Esophagus (tissue), 2 donors: ENCODE measurements around the gene ROR1. TPM values are rescaled to one million over a fixed set of nuclear protein-coding genes. Genes with fewer than 3 reads are reported as not detected.
A peak's percentile ranks its signal among the peaks of the same experiment; 100 is the strongest.

Experiments used
- H3K27ac ChIP-seq, 2 donors: one replicate each; pipeline ENCODE4 v1.5.1; 2013; ENCODE audit warnings: low read depth in 2 of 2, mild to moderate bottlenecking in 2 of 2, inconsistent platforms in 1 of 2, low read length in 1 of 2, moderate library complexity in 1 of 2
- H3K27me3 ChIP-seq, 2 donors: one replicate each; pipeline ENCODE4 v1.6.1; 2013; ENCODE audit warnings: low read length in 2 of 2, control low read depth in 1 of 2, mild to moderate bottlenecking in 1 of 2; ENCODE audit not compliant: insufficient read depth in 2 of 2, control insufficient read depth in 1 of 2
- H3K36me3 ChIP-seq, 2 donors: one replicate each; pipeline ENCODE4 v1.6.1; 2013; ENCODE audit warnings: low read length in 1 of 2; ENCODE audit not compliant: control insufficient read depth in 2 of 2, insufficient read depth in 2 of 2
- H3K4me1 ChIP-seq, 2 donors: one replicate each; pipeline ENCODE4 v1.6.1; 2013; ENCODE audit warnings: low read length in 1 of 2; ENCODE audit not compliant: control insufficient read depth in 2 of 2, insufficient read depth in 2 of 2
- H3K4me3 ChIP-seq, 2 donors: one replicate each; pipeline ENCODE4 v1.5.1; 2013; ENCODE audit warnings: low read length in 2 of 2, mild to moderate bottlenecking in 2 of 2, low read depth in 1 of 2, moderate library complexity in 1 of 2
- H3K9me3 ChIP-seq, 2 donors: one replicate each; pipeline ENCODE4 v1.6.1; 2013; ENCODE audit warnings: mild to moderate bottlenecking in 2 of 2, low read depth in 1 of 2, low read length in 1 of 2, moderate library complexity in 1 of 2; ENCODE audit not compliant: control insufficient read depth in 2 of 2, insufficient read depth in 1 of 2
- whole genome bisulfite sequencing, 2 donors: extraction: QIAGEN DNeasy Blood & Tissue Kit; methylation state at CpG; one replicate each; pipeline ENCODE4 v1.1.7; 2013; 5-methylcytosine and 5-hydroxymethylcytosine counted together
- polyA plus RNA-seq, 2 donors: library from polyadenylated mRNA; stranded (reverse); fragments of 200-250 nt; gene quantifications; one replicate each; pipeline ENCODE4 v1.2.3, GENCODE V29; 2013
- donor health status: healthy with polysubstance abuse.
- donor health status: Bipolar disorder and iron deficiency.

ROR1 gene
- 1 to 10 TPM; 1.1 to 1.9 TPM for polyA plus RNA-seq

DNA sequence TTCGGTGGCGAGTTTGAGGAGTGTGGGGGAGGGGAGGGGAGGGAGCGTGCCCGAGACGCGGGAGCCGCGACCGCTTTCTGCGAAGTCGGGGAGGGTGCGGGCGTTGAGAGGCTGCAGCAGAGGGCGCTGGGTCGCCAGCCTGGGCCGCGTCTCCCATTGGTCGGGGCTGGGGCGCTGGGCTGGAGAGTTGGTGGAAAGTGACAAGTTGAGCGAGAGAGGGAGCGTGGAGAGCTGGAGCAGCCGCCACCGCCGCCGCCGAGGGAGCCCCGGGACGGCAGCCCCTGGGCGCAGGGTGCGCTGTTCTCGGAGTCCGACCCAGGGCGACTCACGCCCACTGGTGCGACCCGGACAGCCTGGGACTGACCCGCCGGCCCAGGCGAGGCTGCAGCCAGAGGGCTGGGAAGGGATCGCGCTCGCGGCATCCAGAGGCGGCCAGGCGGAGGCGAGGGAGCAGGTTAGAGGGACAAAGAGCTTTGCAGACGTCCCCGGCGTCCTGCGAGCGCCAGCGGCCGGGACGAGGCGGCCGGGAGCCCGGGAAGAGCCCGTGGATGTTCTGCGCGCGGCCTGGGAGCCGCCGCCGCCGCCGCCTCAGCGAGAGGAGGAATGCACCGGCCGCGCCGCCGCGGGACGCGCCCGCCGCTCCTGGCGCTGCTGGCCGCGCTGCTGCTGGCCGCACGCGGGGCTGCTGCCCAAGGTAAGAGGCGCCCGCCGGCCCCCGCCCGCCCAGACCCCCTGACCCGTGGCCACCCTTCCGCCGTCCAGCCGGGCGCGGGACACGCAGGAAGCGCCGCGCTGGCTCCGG, at the start of gene ROR1:
Gene ROR1, plus strand, starts transcription at position 203 of the 802 bp plus-strand sequence.
- WGBS, 2 donors = 1 to 2% methylated on average over 55 to 99 of the region's 99 CpGs
- Histone ChIP-seq H3K4me1 (peaks cover 0 to 3% of the 10 kb centered on the region in 2 donors), H3K27ac (peak within 1 kb of the TSS; percentile 74 to 77), H3K4me3 (peak within 1 kb of the TSS; percentile 63 to 71), H3K27me3 (no peaks in the 10 kb centered on the region), H3K9me3 (no peaks in the 10 kb centered on the region), H3K36me3 (no peaks in the 10 kb centered on the region)

GRCh38 chr1:63724375-63724899, 49.4 kb upstream of the ROR1 start:
- H3K27me3 ChIP-seq = no peaks in the 10 kb centered on the region
- H3K36me3 ChIP-seq = no peaks in the 10 kb centered on the region
- 90 to 91% methylated on average over 3 of the region's 3 CpGs for WGBS, 2 donors
- no peaks in the 10 kb centered on the region for H3K9me3 ChIP-seq
- H3K27ac ChIP-seq = no peak overlapping the region
- H3K4me1 ChIP-seq = peaks cover 0 to 2% of the 10 kb centered on the region in 2 donors
- H3K4me3 ChIP-seq = no peak overlapping the region

GRCh38 chr1:63728611-63729226, 45.1 kb upstream of the ROR1 start:
- H3K27ac ChIP-seq = no peak overlapping the region
- no peaks in the 10 kb centered on the region for H3K27me3 ChIP-seq
- H3K4me3 ChIP-seq = no peak overlapping the region
- WGBS, 2 donors = 94 to 96% methylated on average over 8 of the region's 8 CpGs
- H3K36me3 ChIP-seq = no peaks in the 10 kb centered on the region
- no peaks in the 10 kb centered on the region for H3K4me1 ChIP-seq
- H3K9me3 ChIP-seq = no peaks in the 10 kb centered on the region

GRCh38 chr1:63729227-63729620, 44.6 kb upstream of the ROR1 start:
- no peak overlapping the region for H3K4me3 ChIP-seq
- H3K9me3 ChIP-seq = no peaks in the 10 kb centered on the region
- H3K36me3 ChIP-seq = no peaks in the 10 kb centered on the region
- no peaks in the 10 kb centered on the region for H3K27me3 ChIP-seq
- 80 to 87% methylated on average over 5 of the region's 5 CpGs for WGBS, 2 donors
- no peaks in the 10 kb centered on the region for H3K4me1 ChIP-seq
- H3K27ac ChIP-seq = no peak overlapping the region

DNA sequence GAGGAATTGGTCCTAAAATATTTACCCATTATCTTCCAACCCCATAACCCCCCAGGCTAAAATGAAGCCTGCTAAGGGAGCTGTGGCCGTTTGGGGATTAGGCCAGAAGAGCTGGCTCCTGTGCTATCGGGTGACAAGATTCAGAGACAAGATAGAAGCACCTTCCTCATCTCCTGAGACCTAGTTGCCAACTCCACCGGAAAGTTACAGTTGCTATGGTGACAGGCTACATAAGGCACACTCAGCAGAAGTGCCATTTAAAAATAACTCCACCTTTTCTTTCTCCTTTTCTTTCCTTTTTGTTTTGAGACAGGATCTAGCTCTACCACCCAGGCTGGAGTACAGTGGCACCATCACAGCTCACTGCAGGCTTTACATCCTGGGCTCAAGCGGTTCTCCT, 43.6 kb upstream of the ROR1 start:
- Histone ChIP-seq H3K27ac (no peak overlapping the region), H3K4me3 (no peak overlapping the region), H3K9me3 (no peaks in the 10 kb centered on the region), H3K4me1 (no peaks in the 10 kb centered on the region), H3K36me3 (no peaks in the 10 kb centered on the region), H3K27me3 (no peaks in the 10 kb centered on the region)
- 48 to 56% methylated on average over 4 of the region's 4 CpGs for WGBS, 2 donors

GRCh38 chr1:63731117-63732043, 42.4 kb upstream of the ROR1 start:
- no peaks in the 10 kb centered on the region for H3K4me1 ChIP-seq
- H3K36me3 ChIP-seq = no peaks in the 10 kb centered on the region
- no peak overlapping the region for H3K27ac ChIP-seq
- H3K4me3 ChIP-seq = no peak overlapping the region
- 41 to 53% methylated on average over 9 of the region's 9 CpGs for WGBS, 2 donors
- H3K9me3 ChIP-seq = no peaks in the 10 kb centered on the region
- no peaks in the 10 kb centered on the region for H3K27me3 ChIP-seq

- no peaks in the 10 kb centered on the region for H3K27me3 ChIP-seq
- H3K27ac ChIP-seq = no peak overlapping the region
- H3K4me3 ChIP-seq = no peak overlapping the region
- H3K36me3 ChIP-seq = no peaks in the 10 kb centered on the region
- H3K9me3 ChIP-seq = no peaks in the 10 kb centered on the region
- 80 to 83% methylated on average over 1 of the region's 1 CpG for WGBS, 2 donors
- H3K4me1 ChIP-seq = no peaks in the 10 kb centered on the region
Measured at GRCh38 chr1:63732666-63733065, 41.2 kb upstream of the ROR1 start.

DNA sequence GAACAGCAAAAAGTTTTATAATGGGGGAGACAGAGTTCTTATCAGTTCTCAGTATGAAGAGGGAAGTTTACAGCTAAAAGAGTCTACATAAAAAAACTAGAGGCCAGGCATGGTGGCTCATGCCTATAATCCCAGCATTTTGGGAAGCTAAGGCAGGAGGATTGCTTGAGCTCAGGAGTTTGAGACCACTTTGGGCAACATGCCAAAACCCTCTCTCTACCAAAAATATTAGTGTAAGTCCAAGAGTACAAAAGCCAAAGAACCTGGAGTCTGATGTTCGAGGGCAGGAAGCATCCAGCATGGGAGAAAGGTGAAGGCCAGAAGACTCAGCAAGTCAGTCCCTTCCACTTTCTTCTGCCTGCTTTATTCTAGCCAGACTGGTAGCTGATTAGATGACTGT, 35.0 kb upstream of the ROR1 start:
- Histone ChIP-seq H3K9me3 (no peaks in the 10 kb centered on the region), H3K4me3 (no peak overlapping the region), H3K27me3 (peaks cover 0 to 3% of the 10 kb centered on the region in 2 donors), H3K4me1 (peaks cover 0 to 6% of the 10 kb centered on the region in 2 donors), H3K27ac (no peak overlapping the region), H3K36me3 (no peaks in the 10 kb centered on the region)
- 71 to 78% methylated on average over 1 of the region's 1 CpG for WGBS, 2 donors

- Histone ChIP-seq H3K4me3 (no peak overlapping the region), H3K4me1 (peaks cover 0 to 6% of the 10 kb centered on the region in 2 donors), H3K9me3 (no peaks in the 10 kb centered on the region), H3K36me3 (no peaks in the 10 kb centered on the region), H3K27ac (no peak overlapping the region), H3K27me3 (peaks cover 0 to 3% of the 10 kb centered on the region in 2 donors)
- WGBS, 2 donors = 52 to 58% methylated on average over 2 of the region's 2 CpGs
Measured at GRCh38 chr1:63739452-63739851, 34.4 kb upstream of the ROR1 start.
